MM.1S (cell line): ENCODE data around the gene GPC4.

Source experiments
- DNase-seq: peaks from one replicate; pipeline ENCODE4 v3.0.0-alpha.2; 2015
- H2AFZ ChIP-seq: fragments of 300-600 bp; sonication (generic); 2 replicates; pipeline ENCODE4 v1.6.0; 2016; ENCODE audit warnings: antibody characterized with exemption, low read length
- H3F3A ChIP-seq: fragments of 300-600 bp; sonication (generic); 2 replicates; pipeline ENCODE4 v1.6.1; 2016; ENCODE audit warnings: mild to moderate bottlenecking, antibody characterized with exemption, low read length, moderate library complexity, mixed read lengths; ENCODE audit not compliant: insufficient read depth
- H3K27ac ChIP-seq: fragments of 300-600 bp; sonication (generic); 2 replicates; pipeline ENCODE4 v1.5.1; 2016; ENCODE audit warnings: mild to moderate bottlenecking, low read length
- H3K27me3 ChIP-seq: fragments of 300-600 bp; sonication (generic); replicated peaks from 2 replicates; pipeline ENCODE4 v1.6.0; 2016; ENCODE audit warnings: low read length; ENCODE audit not compliant: insufficient read depth
- H3K36me3 ChIP-seq: fragments of 300-600 bp; sonication (generic); replicated peaks from 2 replicates; pipeline ENCODE4 v1.6.1; 2016; ENCODE audit warnings: mild to moderate bottlenecking, low read length, mixed read lengths; ENCODE audit not compliant: insufficient read depth
- H3K4me1 ChIP-seq: fragments of 300-600 bp; sonication (generic); 2 replicates; pipeline ENCODE4 v1.6.1; 2016; ENCODE audit warnings: low read length, mixed read lengths
- H3K4me2 ChIP-seq: fragments of 300-600 bp; sonication (generic); 2 replicates; pipeline ENCODE4 v1.6.0; 2016; ENCODE audit warnings: low read depth, low read length
- H3K4me3 ChIP-seq: fragments of 300-600 bp; sonication (generic); 2 replicates; pipeline ENCODE4 v1.5.1; 2016; ENCODE audit warnings: low read length, mixed read lengths
- H3K79me2 ChIP-seq: fragments of 300-600 bp; sonication (generic); 2 replicates; pipeline ENCODE4 v1.6.1; 2016; ENCODE audit warnings: mixed run types, low read length, mixed read lengths
- H3K9ac ChIP-seq: fragments of 300-600 bp; sonication (generic); 2 replicates; pipeline ENCODE4 v1.6.1; 2016; ENCODE audit warnings: low read length, mixed read lengths
- H3K9me2 ChIP-seq: fragments of 300-600 bp; sonication (generic); replicated peaks from 2 replicates; pipeline ENCODE4 v1.6.1; 2016; ENCODE audit warnings: mild to moderate bottlenecking, low read length, mixed read lengths; ENCODE audit not compliant: insufficient read depth
- H3K9me3 ChIP-seq: fragments of 300-600 bp; sonication (generic); replicated peaks from 2 replicates; pipeline ENCODE4 v1.6.1; 2016; ENCODE audit warnings: mild to moderate bottlenecking, low read length, mixed read lengths; ENCODE audit not compliant: insufficient read depth
- H4K20me1 ChIP-seq: fragments of 300-600 bp; sonication (generic); 2 replicates; pipeline ENCODE4 v1.6.1; 2016; ENCODE audit warnings: mild to moderate bottlenecking, low read length, moderate library complexity, mixed read lengths; ENCODE audit not compliant: insufficient read depth
- EZH2 ChIP-seq: fragments of 300-600 bp; sonication (generic); optimal IDR thresholded peaks from 2 replicates; pipeline ENCODE3; 2017; ENCODE audit warnings: low read depth, mild to moderate bottlenecking, antibody characterized with exemption, low read length, mixed read lengths
- EZH2phosphoT487 ChIP-seq: fragments of 300-600 bp; sonication (generic); IDR thresholded peaks from 2 replicates; pipeline ENCODE4 v1.6.1; 2018; ENCODE audit warnings: antibody characterized with exemption, low read length
- TF ChIP-seq, protein P1 (sequence below): fragments of 300-600 bp; sonication (generic); IDR thresholded peaks from 2 replicates; pipeline ENCODE4 v1.5.1; 2016; ENCODE audit warnings: antibody characterized with exemption, low read length, mixed read lengths

GPC4 gene

GRCh38 chrX:133269168-133269567 lies 146.1 kb downstream of the GPC4 start:
- Histone ChIP-seq H3F3A (no peaks in the 10 kb centered on the region), H3K9me2 (no peaks in the 10 kb centered on the region), H3K9ac (no peak overlapping the region), H3K4me2 (no peak overlapping the region), H3K4me1 (no peaks in the 10 kb centered on the region), H3K79me2 (no peaks in the 10 kb centered on the region), H2AFZ (no peak overlapping the region), H4K20me1 (no peaks in the 10 kb centered on the region), H3K27ac (no peak overlapping the region), H3K4me3 (no peak overlapping the region), H3K27me3 (no peaks in the 10 kb centered on the region), H3K9me3 (no peaks in the 10 kb centered on the region), H3K36me3 (no peaks in the 10 kb centered on the region)
- DNase-seq, result no peak
- TF ChIP-seq, protein P1, sequence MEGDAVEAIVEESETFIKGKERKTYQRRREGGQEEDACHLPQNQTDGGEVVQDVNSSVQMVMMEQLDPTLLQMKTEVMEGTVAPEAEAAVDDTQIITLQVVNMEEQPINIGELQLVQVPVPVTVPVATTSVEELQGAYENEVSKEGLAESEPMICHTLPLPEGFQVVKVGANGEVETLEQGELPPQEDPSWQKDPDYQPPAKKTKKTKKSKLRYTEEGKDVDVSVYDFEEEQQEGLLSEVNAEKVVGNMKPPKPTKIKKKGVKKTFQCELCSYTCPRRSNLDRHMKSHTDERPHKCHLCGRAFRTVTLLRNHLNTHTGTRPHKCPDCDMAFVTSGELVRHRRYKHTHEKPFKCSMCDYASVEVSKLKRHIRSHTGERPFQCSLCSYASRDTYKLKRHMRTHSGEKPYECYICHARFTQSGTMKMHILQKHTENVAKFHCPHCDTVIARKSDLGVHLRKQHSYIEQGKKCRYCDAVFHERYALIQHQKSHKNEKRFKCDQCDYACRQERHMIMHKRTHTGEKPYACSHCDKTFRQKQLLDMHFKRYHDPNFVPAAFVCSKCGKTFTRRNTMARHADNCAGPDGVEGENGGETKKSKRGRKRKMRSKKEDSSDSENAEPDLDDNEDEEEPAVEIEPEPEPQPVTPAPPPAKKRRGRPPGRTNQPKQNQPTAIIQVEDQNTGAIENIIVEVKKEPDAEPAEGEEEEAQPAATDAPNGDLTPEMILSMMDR, result no peak

GRCh38 chrX:133267621-133268020 lies 147.7 kb downstream of the GPC4 start:
- Histone ChIP-seq H3K79me2 (no peaks in the 10 kb centered on the region), H3K36me3 (no peaks in the 10 kb centered on the region), H3K9ac (no peak overlapping the region), H3K9me2 (no peaks in the 10 kb centered on the region), H3K27ac (no peak overlapping the region), H2AFZ (no peak overlapping the region), H3K27me3 (no peaks in the 10 kb centered on the region), H3K9me3 (no peaks in the 10 kb centered on the region), H4K20me1 (no peaks in the 10 kb centered on the region), H3K4me2 (no peak overlapping the region), H3F3A (no peaks in the 10 kb centered on the region), H3K4me1 (no peaks in the 10 kb centered on the region), H3K4me3 (no peak overlapping the region)
- no peak for TF ChIP-seq EZH2
- TF ChIP-seq, protein P1, result no peak
- TF ChIP-seq EZH2phosphoT487, result no peak
- no peak for DNase-seq

GRCh38 chrX:133265331-133265730 lies 150.0 kb downstream of the GPC4 start:
- no peak overlapping the region for H3K4me2 ChIP-seq
- no peaks in the 10 kb centered on the region for H3K9me2 ChIP-seq
- no peak overlapping the region for H3K4me3 ChIP-seq
- no peaks in the 10 kb centered on the region for H4K20me1 ChIP-seq
- H3K27me3 ChIP-seq, result no peaks in the 10 kb centered on the region
- TF ChIP-seq EZH2phosphoT487, result no peak
- TF ChIP-seq, protein P1, result no peak
- no peak for TF ChIP-seq EZH2
- H3K9me3 ChIP-seq, result no peaks in the 10 kb centered on the region
- DNase-seq, result no peak
- no peaks in the 10 kb centered on the region for H3K79me2 ChIP-seq
- no peak overlapping the region for H3K9ac ChIP-seq
- H2AFZ ChIP-seq, result no peak overlapping the region
- H3K4me1 ChIP-seq, result no peaks in the 10 kb centered on the region
- H3K27ac ChIP-seq, result no peak overlapping the region
- no peaks in the 10 kb centered on the region for H3F3A ChIP-seq
- H3K36me3 ChIP-seq, result no peaks in the 10 kb centered on the region

- no peak overlapping the region for H3K4me2 ChIP-seq
- no peaks in the 10 kb centered on the region for H3K36me3 ChIP-seq
- no peaks in the 10 kb centered on the region for H3K9me2 ChIP-seq
- no peak overlapping the region for H3K9ac ChIP-seq
- H3K4me1 ChIP-seq, result no peaks in the 10 kb centered on the region
- H3F3A ChIP-seq, result no peaks in the 10 kb centered on the region
- no peaks in the 10 kb centered on the region for H3K9me3 ChIP-seq
- no peak for TF ChIP-seq EZH2phosphoT487
- TF ChIP-seq EZH2, result no peak
- TF ChIP-seq, protein P1, result no peak
- H3K27me3 ChIP-seq, result no peaks in the 10 kb centered on the region
- no peaks in the 10 kb centered on the region for H4K20me1 ChIP-seq
- no peak overlapping the region for H2AFZ ChIP-seq
- no peak overlapping the region for H3K27ac ChIP-seq
- H3K4me3 ChIP-seq, result no peak overlapping the region
- no peak for DNase-seq
- H3K79me2 ChIP-seq, result no peaks in the 10 kb centered on the region
Measured at GRCh38 chrX:133258481-133258880, 156.8 kb downstream of the GPC4 start.
